Measurements from ENCODE around the gene MPPED1. TPM values are rescaled to one million over a fixed set of nuclear protein-coding genes. Genes with fewer than 3 reads are reported as not detected.

MPPED1 gene
- total and polyA plus RNA-seq, 12 donors = 0.01 TPM; not detected in 11

DNA sequence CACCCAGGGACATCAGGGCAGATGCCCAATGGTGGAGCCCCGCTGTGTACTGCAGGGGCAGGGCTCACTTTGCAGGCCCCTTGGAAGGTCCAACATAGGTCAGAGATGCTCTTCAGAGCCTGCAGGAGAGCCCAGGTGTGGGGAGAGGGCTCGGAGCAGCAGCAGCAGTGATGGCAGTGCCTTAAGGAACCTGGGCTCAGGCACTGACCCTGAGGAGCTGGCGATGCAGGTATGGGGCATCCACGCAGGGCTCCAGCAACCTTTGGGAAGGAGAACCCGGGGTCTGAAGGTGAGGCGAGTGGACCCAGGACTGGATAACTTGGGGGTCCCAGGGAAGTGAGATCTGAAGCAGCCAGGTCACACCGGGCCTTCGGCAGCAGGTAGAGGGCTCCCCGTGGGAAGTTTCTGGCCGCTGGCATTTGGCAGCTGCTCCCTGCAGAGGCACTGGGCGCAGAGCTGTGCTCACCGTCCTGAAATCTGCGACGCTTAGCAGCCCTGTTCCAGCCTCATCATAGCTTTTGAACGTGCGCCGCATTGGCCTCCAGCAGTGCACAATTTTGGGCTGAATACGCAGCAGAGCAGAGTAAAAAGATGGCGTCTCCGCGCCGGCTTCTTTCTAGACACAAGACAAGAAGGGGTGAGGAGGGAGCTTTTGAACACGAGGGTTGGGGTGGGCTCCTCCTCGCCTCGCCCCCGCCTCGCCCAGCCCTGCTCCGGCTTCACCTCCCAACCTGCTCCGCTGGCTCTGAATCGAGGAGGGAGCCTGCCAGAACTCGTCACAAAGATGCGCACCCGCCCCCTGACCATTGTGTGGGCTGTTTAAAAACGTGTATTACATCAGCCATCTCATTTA lies 118.8 kb downstream of the MPPED1 start:
- DNase-seq (no peak), ATAC-seq (no peak)
- no peak overlapping the region for H3K27ac ChIP-seq
- no peak overlapping the region for H3K4me3 ChIP-seq
- H3K27me3 ChIP-seq = peaks cover 0 to 26% (median 11%) of the 10 kb centered on the region in 7 donors
- H3K4me1 ChIP-seq = no peaks in the 10 kb centered on the region
- H3K36me3 ChIP-seq = no peaks in the 10 kb centered on the region
- 83 to 85% methylated on average over 34 of the region's 34 CpGs for WGBS, 2 donors
- TF ChIP-seq, protein P1, sequence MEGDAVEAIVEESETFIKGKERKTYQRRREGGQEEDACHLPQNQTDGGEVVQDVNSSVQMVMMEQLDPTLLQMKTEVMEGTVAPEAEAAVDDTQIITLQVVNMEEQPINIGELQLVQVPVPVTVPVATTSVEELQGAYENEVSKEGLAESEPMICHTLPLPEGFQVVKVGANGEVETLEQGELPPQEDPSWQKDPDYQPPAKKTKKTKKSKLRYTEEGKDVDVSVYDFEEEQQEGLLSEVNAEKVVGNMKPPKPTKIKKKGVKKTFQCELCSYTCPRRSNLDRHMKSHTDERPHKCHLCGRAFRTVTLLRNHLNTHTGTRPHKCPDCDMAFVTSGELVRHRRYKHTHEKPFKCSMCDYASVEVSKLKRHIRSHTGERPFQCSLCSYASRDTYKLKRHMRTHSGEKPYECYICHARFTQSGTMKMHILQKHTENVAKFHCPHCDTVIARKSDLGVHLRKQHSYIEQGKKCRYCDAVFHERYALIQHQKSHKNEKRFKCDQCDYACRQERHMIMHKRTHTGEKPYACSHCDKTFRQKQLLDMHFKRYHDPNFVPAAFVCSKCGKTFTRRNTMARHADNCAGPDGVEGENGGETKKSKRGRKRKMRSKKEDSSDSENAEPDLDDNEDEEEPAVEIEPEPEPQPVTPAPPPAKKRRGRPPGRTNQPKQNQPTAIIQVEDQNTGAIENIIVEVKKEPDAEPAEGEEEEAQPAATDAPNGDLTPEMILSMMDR (IDR thresholded peaks at IDR 0.05) = no peak
- no peaks in the 10 kb centered on the region for H3K9me3 ChIP-seq
- intact Hi-C loops (cut with DNase I) = no loop called here

DNA sequence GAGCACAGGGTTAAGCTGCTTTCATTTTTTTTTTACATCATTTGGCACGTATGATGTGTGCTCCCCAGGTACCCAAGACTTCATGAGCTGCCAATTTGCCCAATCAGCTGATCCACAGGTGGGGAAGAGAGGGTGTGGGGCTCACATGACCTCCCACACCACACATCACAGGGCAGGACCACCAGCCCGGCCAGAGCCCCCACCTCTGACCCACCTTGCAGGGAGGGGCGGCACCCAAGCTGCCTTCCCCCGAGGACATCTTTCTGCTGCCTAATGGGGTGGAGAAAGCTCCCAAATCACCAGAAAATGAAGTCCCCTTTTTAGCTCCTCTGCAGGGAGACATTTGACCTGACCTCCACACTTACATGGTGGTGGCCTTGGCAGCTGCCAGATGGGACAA lies 119.8 kb downstream of the MPPED1 start:
- intact Hi-C loops (cut with DNase I) = no loop called here
- TF ChIP-seq, protein P1 (IDR thresholded peaks at IDR 0.05) = no peak

DNA sequence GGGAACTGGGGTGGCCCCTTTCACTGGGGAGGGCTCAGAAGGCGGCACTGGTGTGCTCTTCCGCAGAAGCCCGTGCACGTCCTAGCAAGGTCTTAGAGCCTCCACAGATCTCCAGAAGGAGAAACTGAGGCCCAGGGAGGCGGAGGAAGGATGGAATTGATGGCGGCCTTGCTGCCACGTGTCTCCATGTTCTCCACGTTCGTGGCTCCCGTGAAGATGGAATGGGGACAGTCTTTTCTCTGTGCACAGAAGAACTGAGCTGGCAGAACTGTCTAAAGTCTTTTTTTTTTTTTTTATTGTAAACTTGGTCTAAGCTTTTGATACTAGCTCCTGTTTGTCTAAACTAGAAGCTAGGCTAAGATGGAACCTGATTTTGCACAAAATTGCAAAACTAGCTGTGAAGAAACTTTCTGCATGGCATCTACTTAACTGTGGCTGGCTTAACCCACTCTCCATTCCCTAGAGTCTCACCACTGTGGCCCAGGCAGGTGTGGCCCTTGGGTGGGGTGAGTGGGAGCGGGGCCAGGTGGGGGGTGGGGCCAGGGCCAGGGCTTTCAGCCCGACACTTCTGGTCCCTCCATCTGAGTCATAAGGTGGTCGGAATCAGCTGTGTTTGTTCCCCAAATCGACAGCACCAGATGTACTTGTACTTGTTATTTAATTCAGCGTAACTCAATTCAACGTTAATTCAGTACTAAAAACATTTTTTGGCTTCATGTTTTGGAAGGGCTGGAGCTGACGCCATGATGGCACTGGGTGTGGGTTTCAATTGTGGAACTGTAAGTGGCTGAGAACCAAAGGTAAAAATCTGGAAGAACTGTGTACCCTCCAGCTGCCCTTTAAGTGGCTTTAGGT lies 120.7 kb downstream of the MPPED1 start:
- intact Hi-C loops (cut with DNase I) = no loop called here
- 82 to 85% methylated on average over 17 of the region's 17 CpGs for WGBS, 2 donors
- ATAC-seq (no peak), DNase-seq (no peak)
- Histone ChIP-seq H3K36me3 (peaks cover 0 to 4% (median 0%) of the 10 kb centered on the region in 9 donors), H3K27ac (no peak overlapping the region), H3K9me3 (peaks cover 0 to 12% (median 0%) of the 10 kb centered on the region in 11 donors), H3K27me3 (peaks cover 0 to 10% (median 0%) of the 10 kb centered on the region in 7 donors), H3K4me3 (no peak overlapping the region), H3K4me1 (no peaks in the 10 kb centered on the region)
- TF ChIP-seq, protein P1 (IDR thresholded peaks at IDR 0.05) = no peak

More for the DNA sequence above, 119.8 kb downstream of the MPPED1 start:
- no peaks in the 10 kb centered on the region for H3K36me3 ChIP-seq
- ATAC-seq = no peak
- H3K4me1 ChIP-seq = no peaks in the 10 kb centered on the region
- peaks cover 0 to 4% (median 0%) of the 10 kb centered on the region in 11 donors for H3K9me3 ChIP-seq
- H3K27ac ChIP-seq = no peak overlapping the region
- peaks cover 0 to 16% (median 5%) of the 10 kb centered on the region in 7 donors for H3K27me3 ChIP-seq
- DNase-seq = no peak
- WGBS, 2 donors = 60 to 71% methylated on average over 4 of the region's 4 CpGs
- H3K4me3 ChIP-seq = no peak overlapping the region

DNA sequence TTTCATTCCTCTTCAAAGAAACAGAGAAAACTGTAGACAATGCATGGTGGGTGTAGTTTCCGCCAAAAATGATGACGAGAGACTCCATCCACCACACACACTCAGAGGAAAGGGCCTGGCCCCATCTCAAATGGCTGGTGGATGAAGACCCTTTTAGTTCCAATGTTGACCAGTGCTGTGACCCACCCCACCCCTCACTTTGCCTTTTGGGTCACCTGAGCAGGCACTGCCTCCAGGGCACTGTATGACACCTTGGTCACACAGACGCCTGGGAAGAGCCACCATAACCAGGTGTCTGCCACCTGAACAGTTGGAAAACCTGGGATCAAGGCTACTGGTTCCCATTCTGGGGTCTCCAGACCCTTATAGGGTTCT lies 121.3 kb downstream of the MPPED1 start:
- TF ChIP-seq, protein P1 (IDR thresholded peaks at IDR 0.05) = no peak
- Histone ChIP-seq H3K9me3 (peaks cover 0 to 12% (median 0%) of the 10 kb centered on the region in 11 donors), H3K4me3 (no peak overlapping the region), H3K36me3 (peaks cover 0 to 4% (median 0%) of the 10 kb centered on the region in 9 donors), H3K27me3 (peaks cover 0 to 10% (median 0%) of the 10 kb centered on the region in 7 donors), H3K4me1 (no peaks in the 10 kb centered on the region), H3K27ac (no peak overlapping the region)
- ATAC-seq (no peak), DNase-seq (no peak)
- intact Hi-C loops (cut with DNase I) = no loop called here
- WGBS, 2 donors = 90 to 94% methylated on average over 3 of the region's 3 CpGs

All from heart right ventricle (tissue), 16 donors.